Mesendoderm (in vitro differentiated cells): Measurements from ENCODE around the gene SLC10A1.

Experiments
- DNase-seq: peaks from one replicate; pipeline ENCODE4 v3.0.0; 2013
- H2AK5ac ChIP-seq: 2 replicates; pipeline ENCODE4 v1.6.1; 2013; ENCODE audit warnings: low read length, inconsistent platforms
- H2BK120ac ChIP-seq: 2 replicates; pipeline ENCODE4 v1.6.1; 2013; ENCODE audit warnings: low read depth, mild to moderate bottlenecking, low read length, moderate library complexity, mixed read lengths
- H2BK15ac ChIP-seq: replicated peaks from 2 replicates; pipeline ENCODE4 v1.6.1; 2013; ENCODE audit warnings: low read depth, mild to moderate bottlenecking, moderate library complexity
- H2BK5ac ChIP-seq: 2 replicates; pipeline ENCODE4 v1.6.1; 2013; ENCODE audit warnings: low read length, inconsistent platforms
- H3K18ac ChIP-seq: 2 replicates; pipeline ENCODE4 v1.6.1; 2013; ENCODE audit warnings: mild to moderate bottlenecking, low read length, mixed read lengths
- H3K23ac ChIP-seq: one replicate; pipeline ENCODE4 v1.6.1; 2013; ENCODE audit warnings: low read length
- H3K27ac ChIP-seq: 2 replicates; pipeline ENCODE4 v1.5.1; 2013; ENCODE audit warnings: low read depth, mild to moderate bottlenecking, inconsistent platforms, low read length, moderate library complexity
- H3K27me3 ChIP-seq: 2 replicates; pipeline ENCODE4 v1.6.1; 2013; ENCODE audit warnings: low read length, control low read depth, mild to moderate bottlenecking, inconsistent platforms; ENCODE audit not compliant: insufficient read depth, poor library complexity
- H3K36me3 ChIP-seq: 2 replicates; pipeline ENCODE4 v1.6.1; 2013; ENCODE audit warnings: low read length, inconsistent platforms; ENCODE audit not compliant: control insufficient read depth, insufficient read depth
- H3K4ac ChIP-seq: one replicate; pipeline ENCODE4 v1.6.1; 2013; ENCODE audit warnings: low read depth, mild to moderate bottlenecking, low read length, moderate library complexity
- H3K4me1 ChIP-seq: 2 replicates; pipeline ENCODE4 v1.6.1; 2013; ENCODE audit warnings: low read depth, low read length, inconsistent platforms; ENCODE audit not compliant: control insufficient read depth
- H3K4me2 ChIP-seq: 2 replicates; pipeline ENCODE4 v1.6.1; 2013; ENCODE audit warnings: low read length
- H3K4me3 ChIP-seq: 2 replicates; pipeline ENCODE4 v1.5.1; 2013; ENCODE audit warnings: mild to moderate bottlenecking, low read length
- H3K56ac ChIP-seq: one replicate; pipeline ENCODE4 v1.6.1; 2013; ENCODE audit warnings: low read length
- H3K79me1 ChIP-seq: 2 replicates; pipeline ENCODE4 v1.6.1; 2013; ENCODE audit warnings: low read length, inconsistent platforms
- H3K79me2 ChIP-seq: 2 replicates; pipeline ENCODE4 v1.6.1; 2013; ENCODE audit warnings: mild to moderate bottlenecking, low read length; ENCODE audit not compliant: control insufficient read depth, insufficient read depth
- H3K9ac ChIP-seq: 2 replicates; pipeline ENCODE4 v1.6.1; 2013; ENCODE audit warnings: low read length, inconsistent platforms
- H4K5ac ChIP-seq: one replicate; pipeline ENCODE4 v1.6.1; 2013; ENCODE audit warnings: low read length
- H4K8ac ChIP-seq: one replicate; pipeline ENCODE4 v1.6.1; 2013; ENCODE audit warnings: low read depth, mild to moderate bottlenecking, control low read depth, low read length, moderate library complexity
- WGBS: extraction: QIAGEN DNeasy Blood & Tissue Kit; methylation state at CpG from one replicate; pipeline ENCODE4 v1.1.7; 2013; ENCODE audit warnings: low lambda C conversion rate, missing lambda C conversion rate; ENCODE audit not compliant: insufficient coverage; ENCODE audit errors: extremely low coverage; 5-methylcytosine and 5-hydroxymethylcytosine counted together

The SLC10A1 gene

DNA sequence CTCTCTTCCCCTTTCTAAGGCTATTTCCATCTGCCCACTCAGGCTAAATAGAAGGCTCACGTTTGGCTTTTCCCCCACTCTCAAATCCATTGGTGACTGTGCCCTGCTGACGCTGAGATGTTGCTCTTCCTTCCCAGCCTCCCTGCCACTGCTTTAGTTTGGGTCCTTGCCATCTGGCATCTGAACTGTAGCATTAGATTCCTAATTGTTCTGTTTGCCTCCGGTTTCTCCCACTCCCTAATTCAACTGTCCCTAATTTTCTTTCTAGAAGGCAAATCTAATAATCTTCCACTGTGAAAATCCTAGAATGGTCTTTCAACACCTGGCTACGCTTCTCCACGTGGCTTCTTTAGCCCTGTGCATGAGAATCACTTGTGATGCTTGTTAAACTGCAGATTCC is 44.6 kb upstream of the SLC10A1 start:
- H2BK5ac ChIP-seq = no peak overlapping the region
- no peak overlapping the region for H3K9ac ChIP-seq
- no peak overlapping the region for H3K23ac ChIP-seq
- H4K8ac ChIP-seq = no peak overlapping the region
- H3K18ac ChIP-seq = no peak overlapping the region
- no peak overlapping the region for H2AK5ac ChIP-seq
- no peaks in the 10 kb centered on the region for H3K27me3 ChIP-seq
- H3K27ac ChIP-seq = no peak overlapping the region
- no peaks in the 10 kb centered on the region for H3K36me3 ChIP-seq
- H3K4me1 ChIP-seq = no peaks in the 10 kb centered on the region
- no peak overlapping the region for H2BK15ac ChIP-seq
- H3K4ac ChIP-seq = no peak overlapping the region
- H4K5ac ChIP-seq = no peak overlapping the region
- no peaks in the 10 kb centered on the region for H3K79me2 ChIP-seq
- no peak overlapping the region for H3K56ac ChIP-seq
- DNase-seq = no peak
- H3K4me3 ChIP-seq = no peak overlapping the region
- no peak overlapping the region for H2BK120ac ChIP-seq
- no peaks in the 10 kb centered on the region for H3K79me1 ChIP-seq
- WGBS = no CpG with 5 or more reads among the region's 5 CpGs
- no peak overlapping the region for H3K4me2 ChIP-seq

DNA sequence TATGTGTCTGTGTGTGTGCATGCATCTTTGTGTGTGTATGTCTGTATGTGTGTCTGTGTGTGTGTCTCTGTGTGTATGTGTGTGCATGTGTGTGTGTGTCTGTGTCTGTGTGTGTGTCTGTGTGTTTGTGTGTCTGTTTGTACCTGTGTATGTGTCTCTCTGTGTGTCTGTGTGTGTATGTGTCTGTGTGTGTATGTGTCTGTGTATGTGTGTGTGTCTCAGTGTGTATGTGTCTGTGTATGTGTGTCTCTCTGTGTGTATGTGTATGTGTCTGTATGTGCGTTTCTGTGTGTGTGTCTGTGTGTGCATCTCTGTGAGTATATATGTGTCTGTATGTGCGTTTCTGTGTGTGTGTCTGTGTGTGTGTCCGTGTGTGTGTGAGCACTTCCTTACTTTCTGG is 42.6 kb upstream of the SLC10A1 start:
- no peaks in the 10 kb centered on the region for H3K36me3 ChIP-seq

DNA sequence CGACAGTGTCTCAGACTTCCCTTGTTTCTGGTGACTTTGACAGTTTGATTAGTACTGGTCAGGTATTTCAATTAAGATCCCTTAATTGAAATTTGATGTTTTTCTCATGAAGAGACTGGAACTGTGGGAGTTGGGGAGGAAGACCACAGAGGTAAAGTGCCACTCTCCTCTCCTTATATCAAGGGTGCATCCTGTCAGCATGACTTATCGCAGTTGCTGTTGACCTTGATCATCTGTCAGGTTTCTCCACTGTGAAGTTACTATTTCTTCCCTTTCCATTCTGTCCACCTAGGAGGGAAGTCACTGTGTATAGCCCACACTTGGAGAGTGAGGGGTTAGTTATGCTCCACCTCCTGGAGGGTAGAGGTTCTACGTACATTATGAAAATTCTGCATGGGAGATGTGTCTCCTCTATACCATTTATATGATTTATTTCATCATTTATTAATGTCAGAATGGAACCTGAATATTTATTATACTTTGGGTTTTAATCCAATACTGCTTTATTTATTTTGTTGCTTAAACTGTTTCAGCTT is 41.9 kb upstream of the SLC10A1 start:
- Histone ChIP-seq H4K8ac (no peak overlapping the region), H3K56ac (no peak overlapping the region), H3K4ac (no peak overlapping the region), H3K4me1 (no peaks in the 10 kb centered on the region), H3K27me3 (no peaks in the 10 kb centered on the region), H2AK5ac (no peak overlapping the region), H3K36me3 (no peaks in the 10 kb centered on the region), H2BK15ac (no peak overlapping the region), H3K79me2 (no peaks in the 10 kb centered on the region), H3K4me2 (no peak overlapping the region), H3K79me1 (no peaks in the 10 kb centered on the region), H3K18ac (no peak overlapping the region), H2BK120ac (no peak overlapping the region), H4K5ac (no peak overlapping the region), H2BK5ac (no peak overlapping the region), H3K27ac (no peak overlapping the region), H3K4me3 (no peak overlapping the region), H3K9ac (no peak overlapping the region), H3K23ac (no peak overlapping the region)
- no peak for DNase-seq
- WGBS = no CpG with 5 or more reads among the region's 3 CpGs

More for the DNA sequence above, 42.6 kb upstream of the SLC10A1 start:
- Histone ChIP-seq H3K4me3 (no peak overlapping the region), H3K27me3 (no peaks in the 10 kb centered on the region), H2AK5ac (no peak overlapping the region), H3K4ac (no peak overlapping the region), H3K56ac (no peak overlapping the region), H2BK120ac (no peak overlapping the region), H3K79me2 (no peaks in the 10 kb centered on the region), H2BK5ac (no peak overlapping the region), H3K79me1 (no peaks in the 10 kb centered on the region), H3K18ac (no peak overlapping the region), H3K9ac (no peak overlapping the region), H3K23ac (no peak overlapping the region), H2BK15ac (no peak overlapping the region), H3K4me2 (no peak overlapping the region), H4K8ac (no peak overlapping the region), H3K4me1 (no peaks in the 10 kb centered on the region), H4K5ac (no peak overlapping the region), H3K27ac (no peak overlapping the region)
- DNase-seq = no peak
- WGBS = no CpG with 5 or more reads among the region's 3 CpGs

DNA sequence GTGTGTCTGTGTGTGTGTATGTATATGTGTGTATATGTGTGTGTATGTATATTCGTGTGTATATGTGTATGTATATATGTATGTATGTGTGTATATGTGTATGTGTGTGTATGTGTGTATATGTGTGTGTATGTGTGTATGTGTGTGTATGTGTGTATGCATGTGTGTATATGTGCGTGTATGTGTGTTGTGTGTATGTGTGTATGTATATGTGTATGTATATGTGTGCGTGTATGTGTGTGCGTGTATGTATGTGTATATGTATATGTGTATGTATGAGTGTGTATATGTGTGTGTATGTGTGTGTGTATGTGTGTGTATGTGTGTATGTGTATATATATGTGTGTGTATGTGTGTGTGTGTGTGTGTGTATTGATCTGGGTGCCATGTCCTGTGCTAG is 31.8 kb upstream of the SLC10A1 start:
- no peak for DNase-seq
- no peak overlapping the region for H3K18ac ChIP-seq
- no peak overlapping the region for H3K9ac ChIP-seq
- no peak overlapping the region for H3K27ac ChIP-seq
- 89% methylated on average over 4 of the region's 4 CpGs for WGBS
- H3K79me2 ChIP-seq = no peaks in the 10 kb centered on the region
- no peak overlapping the region for H3K4me2 ChIP-seq
- H3K56ac ChIP-seq = no peak overlapping the region
- no peaks in the 10 kb centered on the region for H3K27me3 ChIP-seq
- H2BK5ac ChIP-seq = no peak overlapping the region
- no peak overlapping the region for H2AK5ac ChIP-seq
- H2BK15ac ChIP-seq = no peak overlapping the region
- no peaks in the 10 kb centered on the region for H3K36me3 ChIP-seq
- no peaks in the 10 kb centered on the region for H3K79me1 ChIP-seq
- no peaks in the 10 kb centered on the region for H3K4me1 ChIP-seq
- H2BK120ac ChIP-seq = no peak overlapping the region
- H3K23ac ChIP-seq = no peak overlapping the region
- H4K8ac ChIP-seq = no peak overlapping the region
- no peak overlapping the region for H3K4ac ChIP-seq
- no peak overlapping the region for H3K4me3 ChIP-seq
- H4K5ac ChIP-seq = no peak overlapping the region

GRCh38 chr14:69828354-69828753 is 31.3 kb upstream of the SLC10A1 start:
- Histone ChIP-seq H3K4ac (no peak overlapping the region), H2BK15ac (no peak overlapping the region), H3K27ac (no peak overlapping the region), H3K4me1 (no peaks in the 10 kb centered on the region), H3K79me1 (no peaks in the 10 kb centered on the region), H3K79me2 (no peaks in the 10 kb centered on the region), H3K4me3 (no peak overlapping the region), H3K36me3 (no peaks in the 10 kb centered on the region), H3K23ac (no peak overlapping the region), H2BK120ac (no peak overlapping the region), H3K18ac (no peak overlapping the region), H4K8ac (no peak overlapping the region), H2BK5ac (no peak overlapping the region), H3K27me3 (no peaks in the 10 kb centered on the region), H3K9ac (no peak overlapping the region), H3K56ac (no peak overlapping the region), H2AK5ac (no peak overlapping the region), H3K4me2 (no peak overlapping the region), H4K5ac (no peak overlapping the region)
- WGBS = 100% methylated on average over 1 of the region's 3 CpGs
- no peak for DNase-seq

DNA sequence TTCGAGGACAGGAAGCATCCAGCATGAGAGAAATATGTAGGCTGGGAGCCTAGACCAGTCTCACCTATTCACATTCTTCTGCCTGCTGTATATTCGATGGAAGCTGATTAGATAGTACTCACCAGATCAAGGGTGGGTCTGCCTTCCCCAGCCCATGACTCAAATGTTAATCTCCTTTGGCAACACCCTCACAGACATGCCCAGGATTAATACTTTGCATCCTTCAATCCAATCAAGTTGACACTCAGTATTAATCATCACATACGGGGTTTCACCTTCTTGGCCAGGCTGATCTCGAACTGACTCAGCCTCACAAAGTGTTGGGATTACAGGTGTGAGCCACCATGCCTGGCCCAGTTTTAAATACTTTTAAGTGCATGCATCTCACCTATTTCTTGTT is 30.5 kb upstream of the SLC10A1 start:
- Histone ChIP-seq H3K18ac (no peak overlapping the region), H4K5ac (no peak overlapping the region), H3K4me3 (no peak overlapping the region), H2AK5ac (no peak overlapping the region), H2BK120ac (no peak overlapping the region), H4K8ac (no peak overlapping the region), H3K23ac (no peak overlapping the region), H3K4ac (no peak overlapping the region), H2BK15ac (no peak overlapping the region), H3K56ac (no peak overlapping the region), H3K4me1 (no peaks in the 10 kb centered on the region), H3K27me3 (no peaks in the 10 kb centered on the region), H3K9ac (no peak overlapping the region), H3K36me3 (no peaks in the 10 kb centered on the region), H2BK5ac (no peak overlapping the region), H3K27ac (no peak overlapping the region), H3K79me2 (no peaks in the 10 kb centered on the region), H3K79me1 (no peaks in the 10 kb centered on the region), H3K4me2 (no peak overlapping the region)
- WGBS = no CpG with 5 or more reads among the region's 4 CpGs
- peak; percentile 34 for DNase-seq
